GM20431 (cell line): Measurements from ENCODE around the gene STXBP1.
"Not testable (repeated sequence)": the region's sequence is repeated elsewhere in the genome, so short reads cannot be mapped to it uniquely, and the experiment has no call there.

Experiments used
- in situ Hi-C: fragments of 300-500 bp; cut with MseI, MboI; formaldehyde crosslinking; loops from one replicate; pipeline ENCODE4 v1.15.0; 2020; ENCODE audit warnings: low sequenced_read_pairs; ENCODE audit not compliant: unreplicated experiment

STXBP1 gene

DNA sequence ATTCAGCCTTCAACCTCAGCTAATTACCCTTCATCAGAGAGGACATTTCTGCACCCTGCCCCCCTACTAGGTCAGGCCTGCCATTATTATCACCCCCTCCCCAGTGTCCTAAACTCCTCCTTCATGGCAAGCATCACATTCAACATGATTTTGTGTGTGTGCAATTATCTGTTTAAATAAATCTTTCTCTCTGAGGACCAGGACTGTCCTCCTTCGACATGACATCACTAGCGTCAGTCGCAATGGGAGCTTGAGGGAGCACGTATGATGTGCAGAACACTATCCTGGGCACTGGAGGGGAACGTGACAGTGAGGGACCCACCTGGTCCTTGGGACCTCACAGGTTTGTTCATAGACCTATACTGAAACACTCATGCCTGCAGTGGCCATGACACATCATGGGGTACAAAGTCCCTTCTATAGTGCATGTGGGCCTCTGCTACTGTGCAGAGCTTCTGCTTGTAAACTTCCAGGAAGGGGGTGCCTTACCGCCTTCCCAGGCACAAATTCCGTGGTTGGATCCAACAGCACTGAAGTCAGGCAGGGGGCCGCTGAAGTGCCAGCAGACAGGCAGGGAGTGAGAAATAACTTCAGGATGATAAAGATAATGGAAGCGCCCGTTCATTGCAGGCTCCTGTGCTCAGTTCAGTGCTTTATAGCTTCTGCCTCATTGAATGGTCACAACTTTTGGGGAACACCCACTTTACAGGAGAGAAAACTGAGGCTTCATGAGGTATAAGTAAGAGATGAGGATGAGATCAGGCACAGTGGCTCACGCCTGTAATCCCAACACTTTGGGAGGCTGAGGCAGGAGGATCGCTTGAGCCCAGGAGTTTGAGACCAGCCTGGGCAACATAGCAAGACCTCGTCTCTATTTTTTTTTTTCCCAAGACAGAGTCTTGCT lies 36.0 kb upstream of the STXBP1 start:
- in situ Hi-C loops: no loop called here

DNA sequence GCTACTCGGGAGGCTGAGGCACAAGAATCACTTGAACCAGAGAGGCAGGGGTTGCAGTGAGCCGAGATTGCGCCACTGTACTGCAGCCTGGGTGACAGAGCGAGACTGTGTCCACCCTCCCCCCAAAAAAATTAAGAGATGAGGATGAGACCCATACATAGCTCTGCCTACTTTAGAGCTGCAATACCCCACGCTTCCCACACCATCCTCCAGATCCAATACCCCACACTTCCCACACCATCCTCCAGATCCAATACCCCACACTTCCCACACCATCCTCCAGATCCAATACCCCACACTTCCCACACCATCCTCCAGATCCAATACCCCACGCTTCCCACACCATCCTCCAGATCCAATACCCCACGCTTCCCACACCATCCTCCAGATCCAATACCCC lies 34.9 kb upstream of the STXBP1 start:
- in situ Hi-C loops: not testable (repeated sequence)

DNA sequence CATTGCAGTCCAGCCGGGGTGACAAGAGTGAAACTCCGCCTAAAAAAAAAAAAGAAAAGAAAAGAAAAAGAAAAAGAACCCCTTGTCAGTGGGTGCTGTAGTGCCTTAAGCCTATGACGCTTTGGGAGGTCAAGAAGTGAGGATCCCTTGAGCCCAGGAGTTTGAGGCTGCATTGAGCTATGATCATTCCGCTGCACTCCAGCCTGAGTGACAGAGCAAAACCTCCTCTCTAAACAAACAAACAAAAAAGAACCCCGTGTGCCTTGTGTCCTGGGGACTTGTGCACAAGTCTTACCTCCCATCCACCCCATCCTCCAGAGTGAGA lies 33.5 kb upstream of the STXBP1 start:
- in situ Hi-C loops: no loop called here

DNA sequence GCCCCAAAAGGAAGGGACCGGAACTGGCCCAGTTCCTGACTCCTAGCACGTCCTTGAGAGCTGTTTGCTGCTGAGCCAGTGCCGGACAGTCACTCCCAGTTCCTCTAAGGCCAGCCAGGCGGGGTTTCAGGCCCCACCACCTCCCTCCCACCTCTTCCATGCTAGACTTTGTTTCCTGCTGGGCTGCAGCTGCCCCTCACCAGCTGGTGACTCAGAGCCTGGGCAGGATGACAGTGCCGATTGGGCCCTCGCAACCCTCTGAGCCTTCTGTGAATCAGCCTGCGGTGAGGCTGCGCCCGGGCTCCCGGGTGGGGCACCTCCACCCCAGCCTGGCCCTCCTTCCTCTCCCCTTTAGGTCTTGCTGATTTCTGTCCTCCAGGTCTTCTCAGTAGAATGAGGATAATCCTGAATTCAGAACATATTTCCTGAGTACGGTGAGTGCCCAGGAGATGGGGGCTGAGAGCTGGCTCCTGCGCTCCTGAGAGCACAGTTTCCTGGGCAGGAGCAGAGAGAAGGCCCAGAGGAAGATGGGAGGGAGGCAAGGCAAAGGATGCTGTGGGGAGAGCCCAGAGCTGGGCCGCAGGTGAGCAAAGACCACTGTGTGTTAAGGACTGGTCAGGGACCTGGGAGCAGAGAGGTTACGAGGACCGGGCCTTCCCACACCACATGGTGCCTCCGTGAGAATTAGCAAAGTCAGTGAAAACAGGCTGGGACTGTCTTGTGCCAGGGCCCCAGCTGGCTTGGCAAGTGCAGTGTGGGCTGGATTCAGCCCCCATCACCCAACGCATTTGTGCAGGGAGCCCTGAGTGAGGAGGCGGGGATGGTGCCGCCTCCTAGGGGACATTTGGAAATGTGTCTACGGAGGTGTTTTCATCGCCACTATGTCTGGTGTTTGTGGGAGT lies 32.9 kb upstream of the STXBP1 start:
- in situ Hi-C loops: no loop called here

DNA sequence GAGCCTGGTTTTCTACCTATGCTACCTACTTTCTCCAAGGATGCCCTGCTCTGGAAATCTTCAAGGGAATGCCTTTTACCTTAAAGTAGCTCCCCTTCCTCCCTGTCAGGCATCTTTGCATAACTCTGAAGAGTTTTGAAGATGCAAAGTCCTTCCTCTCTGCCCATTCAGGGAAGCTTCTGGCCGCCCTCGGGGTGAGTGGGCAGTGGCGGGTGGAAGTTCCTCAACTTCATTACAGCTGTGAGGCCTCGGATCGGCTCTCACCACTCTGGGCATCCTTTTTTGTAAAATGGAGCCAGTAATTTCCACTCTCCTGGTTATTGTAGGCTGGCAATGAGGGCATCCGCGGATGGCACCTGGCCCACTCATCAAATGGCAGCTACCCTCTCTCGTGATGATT lies 31.7 kb upstream of the STXBP1 start:
- in situ Hi-C loops: no loop called here

DNA sequence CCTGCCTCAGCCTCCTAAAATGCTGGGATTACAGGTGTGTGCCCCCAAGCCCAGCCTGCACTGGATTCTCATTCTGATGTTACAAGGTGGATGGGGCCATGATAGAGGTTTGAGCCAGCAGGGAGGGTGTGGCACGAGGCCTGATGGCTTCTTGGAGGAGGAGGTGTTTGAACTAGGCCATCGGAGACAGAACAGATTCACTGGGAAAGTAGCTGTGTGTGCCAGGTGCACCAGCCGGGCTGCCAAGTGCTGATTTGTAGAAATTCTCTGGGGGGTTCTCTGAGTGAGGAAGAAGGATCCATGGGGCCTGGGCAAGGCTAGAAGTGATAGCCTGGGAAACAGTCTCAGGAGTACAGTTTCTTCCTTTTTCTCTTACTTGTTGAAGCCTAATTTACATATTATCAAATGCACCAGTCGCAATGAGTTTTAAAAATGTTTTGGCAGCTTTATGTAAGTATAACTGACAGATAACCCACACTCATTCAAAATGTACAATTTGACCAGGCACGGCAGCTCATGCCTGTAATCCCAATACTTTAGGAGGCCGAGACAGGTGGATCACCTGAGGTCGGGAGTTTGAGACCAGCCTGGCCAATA lies 31.1 kb upstream of the STXBP1 start:
- in situ Hi-C loops: no loop called here

DNA sequence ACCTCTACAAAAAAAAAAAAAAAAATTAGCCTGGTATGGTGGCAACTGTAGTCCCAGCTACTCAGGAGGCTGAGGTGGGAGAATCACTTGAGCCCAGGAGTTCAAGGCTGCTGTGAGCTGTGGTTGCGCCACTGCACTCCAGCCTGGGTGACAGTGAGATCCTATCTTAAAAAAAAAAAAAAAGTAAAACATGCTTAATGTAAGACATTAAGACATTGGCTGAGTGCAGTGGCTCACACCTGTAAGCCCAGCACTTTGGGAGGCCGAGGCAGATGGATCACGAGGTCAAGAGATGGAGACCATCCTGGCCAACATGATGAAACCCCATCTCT lies 27.6 kb upstream of the STXBP1 start:
- in situ Hi-C loops: not testable (repeated sequence)

DNA sequence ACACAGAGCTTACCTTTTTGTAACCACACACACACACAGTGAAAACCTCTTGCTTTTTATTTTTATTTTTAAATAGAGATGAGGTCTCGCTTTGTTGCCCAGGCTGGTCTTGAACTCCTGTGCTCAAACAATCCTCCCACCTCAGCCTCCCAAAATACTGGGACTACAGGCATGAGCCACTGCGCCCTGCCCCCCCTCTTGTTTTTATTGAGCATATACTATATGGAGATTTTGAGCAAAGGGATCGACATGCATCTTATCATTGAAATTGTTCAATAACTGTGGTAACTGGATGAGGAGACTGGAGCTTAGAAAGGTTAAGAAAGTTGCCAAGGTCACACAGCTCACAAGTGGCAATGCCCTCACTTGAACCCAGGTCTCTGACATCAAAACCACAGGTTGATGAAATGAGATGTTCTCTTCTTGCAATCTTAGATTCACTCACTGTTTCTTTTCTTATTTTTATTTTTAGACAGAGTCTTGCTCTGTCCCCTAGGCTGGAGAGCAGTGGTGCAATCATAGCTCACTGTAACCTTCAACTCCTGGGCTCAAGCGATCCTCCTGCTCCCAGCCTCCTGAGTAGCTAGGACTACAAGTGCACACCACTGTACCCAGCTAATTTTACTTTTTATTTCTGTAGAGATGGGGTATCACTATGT lies 26.8 kb upstream of the STXBP1 start:
- in situ Hi-C loops: loop anchor here (5.0 kb wide), 1 partner anchor 83 kb away; no protein-coding TSS in a partner anchor

DNA sequence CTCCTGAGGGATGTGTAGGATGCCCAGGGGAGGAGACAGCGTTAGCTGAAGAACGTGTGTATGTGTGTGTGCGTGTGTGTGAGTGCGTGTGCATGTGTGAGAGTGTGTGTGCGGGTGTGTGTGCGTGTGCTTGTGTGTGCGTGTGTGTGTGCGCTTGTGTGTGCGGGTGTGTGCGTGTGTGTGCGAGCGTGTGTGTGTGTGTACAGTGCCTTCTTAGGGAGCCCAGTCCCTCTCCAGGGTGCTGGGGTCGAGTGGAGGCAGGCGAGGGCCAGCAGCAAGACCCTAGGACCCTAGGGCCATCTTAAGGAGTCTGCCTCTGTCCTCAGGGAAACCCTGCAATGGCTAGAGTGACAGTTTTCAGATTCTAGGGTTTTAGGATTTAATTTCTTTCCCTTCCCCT lies 26.0 kb upstream of the STXBP1 start:
- in situ Hi-C loops: loop anchor here (5.0 kb wide), 1 partner anchor 84 kb away; no protein-coding TSS in a partner anchor

DNA sequence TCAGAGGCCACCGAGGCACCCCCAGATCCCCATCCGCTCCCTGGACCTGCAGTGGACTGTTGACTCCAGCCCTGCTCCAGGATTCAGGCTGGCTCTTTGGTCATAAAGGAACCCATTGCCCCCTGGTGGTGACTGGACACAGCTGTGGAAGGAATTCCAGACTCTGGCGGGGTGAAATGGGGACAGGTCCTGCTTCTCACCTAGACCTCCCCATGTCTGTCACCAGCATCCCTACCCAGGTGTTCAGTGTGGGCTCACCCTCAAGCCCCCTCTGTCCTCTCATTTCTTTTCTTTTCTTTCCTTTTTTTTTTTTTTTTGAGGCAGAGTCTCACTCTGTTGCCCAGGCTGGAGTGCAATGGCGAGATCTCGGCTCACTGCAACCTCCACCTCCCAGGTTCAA lies 25.5 kb upstream of the STXBP1 start:
- in situ Hi-C loops: loop anchor here (5.0 kb wide), 1 partner anchor 84 kb away; no protein-coding TSS in a partner anchor

DNA sequence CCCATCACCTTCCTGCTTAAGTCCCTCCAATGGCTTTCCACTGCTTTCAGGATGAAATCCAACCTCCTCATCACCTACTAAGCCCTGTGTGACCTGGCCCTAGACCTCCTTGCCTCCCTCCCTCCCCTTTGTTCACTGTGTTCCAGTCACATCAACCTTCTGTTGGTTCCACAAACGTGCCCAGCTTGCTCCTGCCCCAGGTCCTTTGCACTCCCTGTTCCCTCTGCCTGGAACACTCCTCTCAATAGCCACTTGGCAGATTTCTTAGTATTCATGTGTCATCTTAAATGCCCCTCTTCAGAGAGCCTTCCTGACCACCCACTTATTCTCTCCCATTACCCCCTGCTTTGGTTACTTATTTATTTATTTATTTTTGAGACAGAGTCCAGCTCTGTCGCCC lies 24.1 kb upstream of the STXBP1 start:
- in situ Hi-C loops: loop anchor here (5.0 kb wide), 1 partner anchor 86 kb away; no protein-coding TSS in a partner anchor

DNA sequence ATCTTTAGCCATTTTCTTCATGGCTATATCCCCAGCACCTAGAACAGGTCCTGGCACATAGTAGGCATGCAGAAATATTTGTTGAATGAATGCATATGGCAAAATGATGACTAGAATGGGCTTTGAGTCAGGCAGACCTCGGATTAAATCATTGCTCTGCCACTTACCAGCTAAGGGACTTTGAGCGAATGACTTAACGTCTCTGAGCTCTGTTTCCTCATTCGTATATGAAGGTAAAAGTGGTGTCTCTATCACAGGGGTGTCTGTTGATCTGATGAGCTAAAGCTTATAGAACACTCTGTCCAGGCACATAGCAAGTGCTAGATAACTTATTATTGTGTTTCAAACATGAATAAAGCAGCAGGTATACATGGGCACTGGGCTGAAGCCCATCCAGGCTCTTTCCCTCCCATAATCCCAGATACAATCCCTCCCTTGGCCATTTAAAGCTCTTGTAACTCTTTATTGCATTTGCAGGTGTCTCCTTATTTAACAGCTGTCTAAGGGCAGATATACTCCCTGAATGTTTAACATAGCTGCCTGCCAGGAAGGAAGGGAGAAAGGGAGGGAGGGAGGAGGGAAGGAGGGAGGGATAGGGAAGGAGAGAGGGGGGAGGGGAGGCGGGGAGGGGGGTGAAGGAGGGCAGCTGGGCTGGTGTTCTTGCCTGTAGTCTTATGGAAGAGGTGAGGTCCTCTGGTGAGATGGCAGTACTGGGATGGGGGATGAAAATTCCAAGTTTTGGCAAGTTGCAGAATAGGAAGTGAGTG lies 23.2 kb upstream of the STXBP1 start:
- in situ Hi-C loops: loop anchor here (5.0 kb wide), 1 partner anchor 87 kb away; no protein-coding TSS in a partner anchor

DNA sequence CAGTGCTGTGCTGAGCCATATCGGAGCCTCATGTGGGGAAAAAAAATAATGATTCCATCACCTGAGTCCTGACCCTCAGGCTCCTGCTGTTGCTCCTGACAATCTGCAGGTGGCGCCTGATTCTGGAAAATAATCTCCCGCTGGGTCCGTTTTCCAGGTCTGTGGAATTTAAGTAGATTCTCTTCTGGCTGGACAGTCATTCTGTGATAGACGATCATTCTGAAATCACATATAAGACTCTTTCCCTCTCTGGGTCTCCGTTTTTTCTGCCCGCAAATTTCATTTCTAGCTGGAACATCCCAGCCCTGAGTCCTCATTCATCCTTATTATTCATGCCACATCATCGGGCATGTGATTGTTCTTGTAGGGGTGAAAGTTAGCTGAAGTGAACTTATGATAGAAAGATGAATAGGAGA lies 22.1 kb upstream of the STXBP1 start:
- in situ Hi-C loops: loop anchor here (5.0 kb wide), 1 partner anchor 88 kb away; no protein-coding TSS in a partner anchor

DNA sequence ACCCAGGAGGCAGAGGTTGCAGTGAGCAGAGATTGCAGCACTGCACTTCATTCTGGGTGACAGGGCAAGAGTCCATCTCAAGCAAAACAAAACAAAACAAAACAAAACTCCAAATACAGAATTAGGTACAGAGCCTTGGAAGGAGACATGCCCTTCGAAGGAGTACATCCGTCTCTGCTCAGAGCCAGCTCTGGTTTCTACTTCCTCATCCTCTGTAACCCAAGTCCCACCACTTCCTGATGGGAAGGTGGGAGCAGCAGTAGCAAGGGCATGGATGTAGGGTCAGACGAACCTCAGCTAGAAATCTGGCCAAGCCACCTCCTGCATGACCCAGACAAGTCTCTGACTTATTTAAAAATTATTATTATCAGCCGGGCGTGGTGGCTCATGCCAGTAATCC lies 16.5 kb upstream of the STXBP1 start:
- in situ Hi-C loops: no loop called here

DNA sequence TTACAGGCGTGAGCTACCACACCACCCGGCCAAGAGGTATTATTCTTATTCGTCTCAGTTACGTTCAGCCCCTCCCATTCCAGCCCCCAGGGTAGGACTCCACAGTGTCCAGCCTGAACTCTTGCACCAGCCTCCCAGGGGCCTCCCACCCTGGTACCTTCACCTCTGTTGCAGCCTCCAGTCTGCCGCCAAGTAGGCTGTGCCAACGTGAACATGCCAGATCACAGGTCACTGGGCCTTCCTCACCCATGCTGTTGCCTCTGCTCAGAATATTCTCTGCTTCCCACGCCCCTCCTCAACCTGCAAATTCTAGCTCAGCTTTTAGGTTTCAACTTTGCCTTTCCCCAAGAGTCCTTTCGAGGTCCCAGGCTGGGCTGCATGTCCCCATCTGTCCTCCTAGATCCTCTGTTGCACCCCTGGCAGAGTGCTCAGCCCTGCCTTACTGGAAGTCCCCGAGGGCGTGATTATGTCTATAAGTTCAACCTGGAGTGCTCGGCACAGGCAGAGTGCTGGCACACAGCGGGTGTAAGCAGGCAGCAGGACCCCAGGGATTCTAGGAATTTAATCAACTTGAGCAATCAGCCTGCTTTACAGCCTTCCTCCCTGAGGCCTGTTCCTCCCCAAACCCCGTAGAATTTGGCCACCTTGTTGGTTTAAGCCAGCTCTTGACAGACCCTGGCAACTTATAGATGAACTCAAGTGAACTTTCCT lies 13.1 kb upstream of the STXBP1 start:
- in situ Hi-C loops: no loop called here

DNA sequence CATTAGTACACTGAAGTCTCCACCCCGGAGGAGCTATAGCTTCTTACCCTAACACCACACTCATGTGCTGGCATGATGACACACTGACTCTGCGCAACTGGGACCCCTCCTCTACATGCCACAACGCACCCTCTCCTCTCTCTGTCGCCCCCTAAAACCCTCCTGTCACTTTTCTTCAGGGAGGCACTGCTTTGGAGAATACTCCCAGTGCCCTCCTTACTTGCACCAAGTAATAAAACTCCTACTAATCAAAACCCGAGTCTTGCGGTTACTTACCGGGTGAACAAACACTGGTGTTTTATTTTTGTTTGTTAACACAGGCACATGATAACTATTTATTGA lies 12.6 kb upstream of the STXBP1 start:
- in situ Hi-C loops: no loop called here

DNA sequence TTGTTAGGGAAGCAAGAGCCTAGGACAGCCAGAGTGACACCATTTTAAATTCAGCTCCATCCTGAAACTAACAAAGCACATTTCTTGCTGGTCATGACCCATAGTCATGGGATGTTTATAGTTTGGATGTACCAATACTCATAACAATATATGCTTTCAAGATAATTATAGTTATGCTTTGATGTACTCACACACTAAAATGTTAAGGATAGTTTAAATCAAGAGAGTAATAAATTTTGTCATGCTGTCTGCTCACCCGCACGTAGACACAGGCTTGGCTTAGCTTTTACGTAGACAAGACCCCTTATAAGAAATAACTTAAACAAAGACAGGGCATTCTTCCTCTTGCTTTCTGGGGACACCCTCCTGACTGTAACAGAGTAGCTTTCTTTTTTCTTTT lies 8.9 kb upstream of the STXBP1 start:
- in situ Hi-C loops: no loop called here

DNA sequence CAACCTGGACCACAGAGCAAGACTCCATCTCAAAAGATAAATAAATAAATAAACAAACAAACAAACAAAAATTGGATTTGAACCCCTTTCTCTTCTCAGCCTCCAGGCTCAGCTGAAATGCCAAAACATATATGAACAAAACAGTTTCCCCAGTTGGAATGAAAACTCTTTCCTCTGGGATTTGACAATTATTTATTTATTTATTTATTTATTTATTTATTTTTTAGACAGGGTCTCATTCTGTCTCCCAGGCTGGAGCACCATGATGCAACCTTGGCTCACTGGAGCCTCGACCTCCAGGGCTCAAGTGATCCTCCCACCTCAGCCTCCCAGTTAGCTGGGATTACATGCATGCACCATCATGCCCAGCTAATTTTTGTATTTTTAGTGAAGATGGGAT lies 6.0 kb upstream of the STXBP1 start:
- in situ Hi-C loops: no loop called here
